HG03442 (cell line): ENCODE results near the gene DAPP1.
"Not testable (repeated sequence)": the region's sequence is repeated elsewhere in the genome, so short reads cannot be mapped to it uniquely, and the experiment has no call there.

Experiments used
- ATAC-seq: cut with Tn5 transposase; IDR thresholded peaks from one replicate; pipeline ENCODE4 v1.9.1; 2021; ENCODE audit warnings: mild to moderate bottlenecking, moderate library complexity; ENCODE audit not compliant: unreplicated experiment

Gene DAPP1, protein sequence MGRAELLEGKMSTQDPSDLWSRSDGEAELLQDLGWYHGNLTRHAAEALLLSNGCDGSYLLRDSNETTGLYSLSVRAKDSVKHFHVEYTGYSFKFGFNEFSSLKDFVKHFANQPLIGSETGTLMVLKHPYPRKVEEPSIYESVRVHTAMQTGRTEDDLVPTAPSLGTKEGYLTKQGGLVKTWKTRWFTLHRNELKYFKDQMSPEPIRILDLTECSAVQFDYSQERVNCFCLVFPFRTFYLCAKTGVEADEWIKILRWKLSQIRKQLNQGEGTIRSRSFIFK

DNA sequence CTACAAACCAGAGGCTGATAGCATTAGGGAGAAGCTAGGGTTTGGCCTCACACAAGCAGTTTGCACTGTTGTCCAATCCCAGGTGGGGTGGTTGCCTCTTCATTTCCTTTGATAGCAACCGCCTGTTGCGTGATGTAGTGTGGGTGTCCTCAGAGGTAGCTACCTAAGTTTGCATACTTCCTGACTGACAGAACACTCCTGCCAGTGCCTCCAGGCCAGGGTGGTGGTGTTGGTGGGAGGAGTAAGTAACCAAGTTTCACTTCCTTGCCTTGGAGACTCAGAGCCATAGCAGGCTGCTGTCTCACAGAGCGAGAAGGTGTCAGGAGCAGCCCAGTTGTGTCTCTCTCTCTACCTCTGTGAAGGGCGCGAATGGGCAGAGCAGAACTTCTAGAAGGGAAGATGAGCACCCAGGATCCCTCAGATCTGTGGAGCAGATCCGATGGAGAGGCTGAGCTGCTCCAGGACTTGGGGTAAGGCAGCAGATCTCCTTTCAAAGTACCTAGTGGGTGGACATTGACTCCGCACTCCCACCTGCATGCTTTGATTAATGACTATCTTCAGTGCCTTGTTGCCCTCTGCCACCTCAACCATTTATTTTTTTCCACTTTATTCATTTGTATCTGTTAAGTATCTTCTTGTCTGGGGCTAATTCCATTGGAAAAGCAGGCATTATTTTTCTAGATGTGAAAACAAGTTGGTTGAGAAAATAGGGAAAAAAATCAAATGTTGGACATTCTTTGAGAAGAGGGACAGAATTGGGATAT is at the start of gene DAPP1:
Gene DAPP1 (plus strand): TSS at position 283 of the 764 bp plus-strand sequence. CDS start 87 bp downstream, at position 370.
- ATAC-seq, result peak; percentile 94

GRCh38 chr4:99770842-99771241 is 45.8 kb upstream of the DAPP1 start:
- not testable (repeated sequence) for ATAC-seq

GRCh38 chr4:99783940-99784339 is 32.7 kb upstream of the DAPP1 start:
- ATAC-seq, result no peak

GRCh38 chr4:99784842-99785241 is 31.8 kb upstream of the DAPP1 start:
- ATAC-seq, result no peak

GRCh38 chr4:99790796-99791617 is 25.6 kb upstream of the DAPP1 start:
- ATAC-seq, result no peak

GRCh38 chr4:99800332-99801004 is 16.2 kb upstream of the DAPP1 start:
- no peak for ATAC-seq

GRCh38 chr4:99801005-99801699 is 15.5 kb upstream of the DAPP1 start:
- no peak for ATAC-seq

DNA sequence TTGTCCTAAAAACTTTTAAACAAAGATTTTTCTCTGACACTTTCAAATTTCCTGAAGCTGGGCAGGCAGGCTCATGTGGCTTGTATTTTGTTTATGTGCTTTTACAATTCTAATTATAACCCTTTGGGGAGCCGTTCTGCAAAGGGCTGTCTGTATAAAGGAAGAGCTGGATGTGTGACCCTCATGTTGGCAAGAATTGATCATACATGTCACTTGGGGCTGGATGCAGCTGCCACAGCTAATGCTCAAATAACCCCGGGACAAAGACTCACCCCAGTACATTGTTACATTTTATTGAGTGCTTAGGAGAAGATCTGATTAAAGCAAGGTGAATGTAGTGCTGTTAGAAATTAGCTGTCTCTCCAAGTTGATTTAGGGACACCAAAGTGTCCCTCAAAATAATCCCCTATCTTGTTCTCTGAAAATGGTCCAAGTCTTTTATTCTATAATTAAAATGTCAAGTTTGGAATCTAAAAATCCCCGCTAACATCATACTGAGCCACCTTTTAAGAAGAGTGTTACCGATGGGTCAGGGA is 13.0 kb upstream of the DAPP1 start:
- no peak for ATAC-seq

DNA sequence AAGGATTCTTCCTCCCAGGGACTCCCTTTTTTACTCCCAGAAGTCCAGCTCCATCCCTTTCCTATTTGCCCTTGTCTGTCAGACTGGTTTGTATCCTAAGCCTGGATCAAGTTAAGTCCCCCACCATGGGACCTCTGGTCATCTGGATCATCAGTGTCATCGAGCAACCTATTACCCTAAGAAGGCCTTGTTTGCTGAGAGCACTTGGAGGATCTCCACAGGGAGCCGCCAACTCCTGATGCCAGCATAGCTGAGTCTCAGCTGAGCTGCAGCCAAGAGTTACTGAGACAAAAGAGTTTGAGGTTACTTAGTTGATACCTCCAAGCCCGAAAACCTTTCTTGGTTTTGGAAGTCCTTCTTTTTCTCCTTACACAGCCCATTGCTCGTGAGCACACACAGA is 10.1 kb upstream of the DAPP1 start:
- ATAC-seq, result no peak

GRCh38 chr4:99807666-99808065 is 9.0 kb upstream of the DAPP1 start:
- no peak for ATAC-seq

- peak; percentile 94 for ATAC-seq
Observed at GRCh38 chr4:99808260-99808857, 8.3 kb upstream of the DAPP1 start.

- no peak for ATAC-seq
Observed at GRCh38 chr4:99809326-99809725, 7.3 kb upstream of the DAPP1 start.

- ATAC-seq, result no peak
Observed at GRCh38 chr4:99810536-99810935, 6.1 kb upstream of the DAPP1 start.

DNA sequence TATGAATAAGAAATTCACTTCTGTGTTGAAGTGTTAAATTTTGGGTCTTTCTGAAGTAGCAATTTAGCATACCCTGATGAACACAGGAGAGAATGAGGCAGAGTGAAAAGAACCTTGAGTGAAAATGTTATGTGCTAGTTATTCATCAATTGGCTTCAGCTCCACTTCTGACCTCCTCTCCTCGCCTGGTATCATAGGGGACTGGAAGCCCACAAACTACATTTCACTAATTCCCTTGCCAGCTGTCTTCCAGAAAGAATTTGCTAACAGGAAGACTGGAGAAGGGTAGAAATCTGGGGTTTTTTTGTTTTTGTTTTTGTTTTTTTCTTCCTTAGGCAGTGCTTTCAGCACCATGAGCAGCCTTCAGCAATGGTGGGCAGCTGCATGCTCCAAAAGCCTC is 5.5 kb upstream of the DAPP1 start:
- no peak for ATAC-seq

DNA sequence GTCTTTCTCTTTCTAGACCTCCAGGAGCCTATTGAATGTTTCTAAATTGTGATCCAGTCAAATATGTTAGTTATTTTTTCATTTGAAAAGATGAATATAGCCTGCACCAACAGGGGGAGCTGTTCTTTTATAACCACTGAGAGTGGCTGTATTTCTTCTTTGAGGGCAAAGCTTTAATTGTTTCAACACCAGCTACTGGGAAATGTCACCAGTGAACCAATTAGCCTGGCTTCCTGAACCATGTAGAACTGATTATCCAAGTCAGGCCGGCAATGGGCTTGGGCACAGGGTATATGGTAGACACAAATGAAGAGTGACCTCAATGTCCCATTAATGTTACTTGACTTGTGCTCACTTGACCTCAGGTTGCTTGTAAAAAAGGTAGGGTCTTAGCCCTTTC is 4.8 kb upstream of the DAPP1 start:
- ATAC-seq, result no peak

DNA sequence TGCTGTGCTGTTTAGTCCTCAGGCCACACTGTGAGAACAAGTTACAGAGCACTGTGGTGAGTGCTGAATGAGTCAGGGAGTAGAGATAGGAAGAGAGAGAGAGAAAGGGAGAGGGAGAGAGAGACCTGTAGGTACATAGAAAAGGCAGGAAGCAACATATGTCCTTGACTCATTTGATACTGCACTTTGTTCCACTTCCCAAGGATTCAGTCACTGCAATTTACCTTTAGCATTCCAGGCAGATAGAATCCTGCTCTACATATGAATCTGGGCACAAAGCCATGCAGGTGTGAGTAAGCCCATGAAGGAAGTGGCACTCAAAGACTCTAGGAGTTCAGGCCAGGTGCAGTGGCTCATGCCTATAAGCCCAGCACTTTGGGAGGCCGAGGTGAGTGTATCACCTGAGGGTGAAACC is 1.0 kb upstream of the DAPP1 start:
- no peak for ATAC-seq

DNA sequence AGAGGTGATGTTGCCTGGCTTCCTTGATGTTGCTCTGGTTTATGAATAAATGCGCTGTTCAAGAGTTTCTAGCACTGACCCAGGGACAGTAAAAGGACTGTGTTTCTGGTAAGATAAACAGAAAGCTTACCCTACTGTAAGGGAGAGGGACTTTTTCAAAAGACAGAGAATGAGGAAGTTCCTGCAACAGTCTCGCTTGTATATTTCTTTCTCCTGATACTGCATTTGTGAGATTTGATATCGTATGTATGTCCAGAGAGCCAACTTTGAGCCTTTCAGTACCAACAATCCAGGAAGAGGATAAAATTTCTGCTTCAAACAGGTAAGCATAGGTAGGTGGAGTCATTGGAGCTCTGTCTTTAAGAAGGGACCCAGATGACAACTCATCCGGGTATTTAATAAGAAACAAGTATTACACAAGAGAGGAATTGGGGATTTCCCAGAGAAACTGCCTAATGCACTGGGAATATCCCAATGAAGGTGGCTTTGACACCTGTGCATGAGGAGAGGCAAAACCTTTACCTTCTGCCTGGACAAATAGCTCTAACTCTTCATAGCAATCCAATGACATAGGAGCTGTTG is 773 bp downstream of the DAPP1 start:
- ATAC-seq, result no peak

DNA sequence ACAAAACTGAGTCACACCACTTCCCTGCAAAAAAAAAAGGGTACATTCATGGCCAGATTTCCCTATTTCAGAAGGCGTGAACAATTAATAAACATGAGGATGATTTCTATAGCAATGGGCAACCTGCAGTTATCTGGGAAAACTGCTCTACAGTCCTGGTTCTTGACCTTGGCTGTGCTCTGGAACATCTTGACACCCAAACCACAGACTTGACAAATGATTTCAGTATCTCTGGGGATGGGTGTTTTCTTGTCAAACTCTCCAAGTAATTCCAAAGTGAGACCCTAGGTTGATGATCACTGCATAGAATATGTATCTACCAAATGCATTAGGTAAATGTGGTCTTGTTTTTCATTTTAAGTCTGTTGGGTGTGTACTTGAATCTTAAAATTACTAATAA is 2.0 kb downstream of the DAPP1 start:
- ATAC-seq, result no peak

GRCh38 chr4:99821918-99822503 is 5.4 kb downstream of the DAPP1 start:
- ATAC-seq, result peak; percentile 77
